IMR-90 (cell line): Measurements from ENCODE around the gene FBXL13. TPM values are rescaled to one million over a fixed set of nuclear protein-coding genes. Genes with fewer than 3 reads are reported as not detected.

Source experiments
- ATAC-seq: fragments of 200-7000 bp; cut with Tn5 transposase; 2 replicates; pipeline ENCODE4 v1.9.1; 2020; ENCODE audit warnings: low read depth, mild to moderate bottlenecking, moderate library complexity
- BruUV-seq: library from RNA; stranded (reverse); fragments of 400-500 nt; replicated peaks from 2 replicates; lab custom pipeline; 2021; lab: Mats Ljungman, UMichigan
- CTCF ChIA-PET: fragments of 300-600 bp; formaldehyde crosslinking; extraction: SDS; loops from one replicate; lab custom pipeline; 2021; ENCODE audit warnings: antibody characterized with exemption; lab: Yijun Ruan, JAX
- POLR2A ChIA-PET: fragments of 300-600 bp; sonication (Branson Sonifier 250); formaldehyde crosslinking; loops from one replicate; lab custom pipeline; 2022; ENCODE audit warnings: antibody characterized with exemption; ENCODE audit not compliant: unreplicated experiment; lab: Charles Lee
- DNase-seq: peaks from one replicate; pipeline ENCODE4 v3.0.0; 2013
- H2AFZ ChIP-seq: replicated peaks from 2 replicates; pipeline ENCODE3; 2013; ENCODE audit warnings: low read length, mild to moderate bottlenecking; ENCODE audit not compliant: poor library complexity
- H2AK5ac ChIP-seq: 2 replicates; pipeline ENCODE4 v1.6.1; 2013; ENCODE audit warnings: low read depth, low read length, inconsistent platforms
- H2AK9ac ChIP-seq: replicated peaks from 2 replicates; pipeline ENCODE3; 2013; ENCODE audit warnings: mild to moderate bottlenecking, low read depth, low read length, moderate library complexity; ENCODE audit not compliant: poor library complexity
- H2BK120ac ChIP-seq: 2 replicates; pipeline ENCODE4 v1.6.1; 2013; ENCODE audit warnings: low read depth, low read length, inconsistent platforms
- H2BK15ac ChIP-seq: 3 replicates; pipeline ENCODE4 v1.6.1; 2013; ENCODE audit warnings: low read depth, low read length, inconsistent platforms
- H2BK20ac ChIP-seq: 2 replicates; pipeline ENCODE4 v1.6.1; 2013; ENCODE audit warnings: low read depth, mild to moderate bottlenecking, inconsistent platforms, low read length, moderate library complexity
- H2BK5ac ChIP-seq: 2 replicates; pipeline ENCODE4 v1.6.1; 2013; ENCODE audit warnings: mild to moderate bottlenecking, low read depth, low read length, inconsistent platforms; ENCODE audit not compliant: poor library complexity, severe bottlenecking
- H3K14ac ChIP-seq: replicated peaks from 2 replicates; pipeline ENCODE4 v1.6.1; 2013; ENCODE audit warnings: low read depth, low read length, inconsistent platforms
- H3K18ac ChIP-seq: 2 replicates; pipeline ENCODE4 v1.6.1; 2013; ENCODE audit warnings: low read depth, low read length, control low read depth
- H3K23ac ChIP-seq: 2 replicates; pipeline ENCODE4 v1.6.1; 2013; ENCODE audit warnings: low read depth, low read length, inconsistent platforms
- H3K27ac ChIP-seq: 2 replicates; pipeline ENCODE4 v1.5.1; 2013; ENCODE audit warnings: mild to moderate bottlenecking, control low read depth, low read length; ENCODE audit not compliant: insufficient read depth
- H3K27me3 ChIP-seq: 2 replicates; pipeline ENCODE4 v1.6.1; 2013; ENCODE audit warnings: low read length; ENCODE audit not compliant: control insufficient read depth, insufficient read depth
- H3K36me3 ChIP-seq: 2 replicates; pipeline ENCODE4 v1.6.1; 2013; ENCODE audit warnings: low read length, mixed read lengths; ENCODE audit not compliant: control insufficient read depth, insufficient read depth
- H3K4ac ChIP-seq: 2 replicates; pipeline ENCODE4 v1.6.1; 2013; ENCODE audit warnings: low read depth, low read length, inconsistent platforms
- H3K4me1 ChIP-seq: 2 replicates; pipeline ENCODE4 v1.6.1; 2013; ENCODE audit warnings: low read length, mixed read lengths; ENCODE audit not compliant: control insufficient read depth, insufficient read depth
- H3K4me2 ChIP-seq: 2 replicates; pipeline ENCODE4 v1.6.1; 2013; ENCODE audit warnings: low read depth, mild to moderate bottlenecking, control low read depth, low read length, moderate library complexity
- H3K4me3 ChIP-seq: 2 replicates; pipeline ENCODE4 v1.5.1; 2013; ENCODE audit warnings: low read depth, mild to moderate bottlenecking, control low read depth, low read length, moderate library complexity; ENCODE audit not compliant: insufficient read depth
- H3K56ac ChIP-seq: 2 replicates; pipeline ENCODE4 v1.6.1; 2013; ENCODE audit warnings: low read length, inconsistent platforms; ENCODE audit not compliant: insufficient read depth; ENCODE audit errors: extremely low read depth
- H3K79me1 ChIP-seq, 2 experiments: 2 replicates each; pipeline ENCODE4 v1.6.1; 2013; ENCODE audit warnings: low read length in 2 of 2, inconsistent platforms in 1 of 2, low read depth in 1 of 2
- H3K9ac ChIP-seq: 2 replicates; pipeline ENCODE4 v1.6.1; 2013; ENCODE audit warnings: low read depth, low read length, control low read depth
- H3K9me1 ChIP-seq: 2 replicates; pipeline ENCODE4 v1.6.1; 2013; ENCODE audit warnings: low read length, inconsistent platforms; ENCODE audit not compliant: insufficient read depth
- H3K9me3 ChIP-seq: 2 replicates; pipeline ENCODE4 v1.6.1; 2013; ENCODE audit warnings: low read length; ENCODE audit not compliant: control insufficient read depth, insufficient read depth
- H4K20me1 ChIP-seq: 2 replicates; pipeline ENCODE4 v1.6.1; 2013; ENCODE audit warnings: low read length, inconsistent platforms; ENCODE audit not compliant: insufficient read depth
- H4K5ac ChIP-seq: 2 replicates; pipeline ENCODE4 v1.6.1; 2013; ENCODE audit warnings: mild to moderate bottlenecking, low read depth, low read length, control low read depth
- H4K8ac ChIP-seq, 2 experiments: 2 replicates each; pipeline ENCODE4 v1.6.1; 2013; ENCODE audit warnings: low read depth in 2 of 2, low read length in 2 of 2, control low read depth in 1 of 2, inconsistent platforms in 1 of 2
- H4K91ac ChIP-seq: 2 replicates; pipeline ENCODE4 v1.6.1; 2013; ENCODE audit warnings: low read depth, low read length, inconsistent platforms; ENCODE audit not compliant: insufficient read depth
- BHLHE40 ChIP-seq: fragments of 150-350 bp; IDR thresholded peaks from 2 replicates; pipeline ENCODE4 v1.6.1; 2016; ENCODE audit warnings: mild to moderate bottlenecking, low read depth, low read length
- CEBPB ChIP-seq: IDR thresholded peaks from 2 replicates; pipeline ENCODE4 v1.6.1; 2012; ENCODE audit warnings: low read depth, low read length, improper control_type of control experiment
- CHD1 ChIP-seq: IDR thresholded peaks from 2 replicates; pipeline ENCODE4 v1.6.1; 2012; ENCODE audit warnings: low read depth, low read length, improper control_type of control experiment
- FOS ChIP-seq: fragments of 150-350 bp; IDR thresholded peaks from 2 replicates; pipeline ENCODE4 v1.6.1; 2016; ENCODE audit warnings: low read depth, low read length
- MAFK ChIP-seq: IDR thresholded peaks from 2 replicates; pipeline ENCODE4 v1.6.1; 2012; ENCODE audit warnings: low read depth, low read length, improper control_type of control experiment
- MAZ ChIP-seq: IDR thresholded peaks from 2 replicates; pipeline ENCODE4 v1.6.1; 2012; ENCODE audit warnings: low read depth, mild to moderate bottlenecking, low read length, improper control_type of control experiment, moderate library complexity, borderline replicate concordance
- MXI1 ChIP-seq: IDR thresholded peaks from 2 replicates; pipeline ENCODE4 v1.6.1; 2012; ENCODE audit warnings: low read depth, mild to moderate bottlenecking, low read length, moderate library complexity, borderline replicate concordance
- NFE2L2 ChIP-seq: fragments of 150-350 bp; IDR thresholded peaks from 2 replicates; pipeline ENCODE4 v1.6.1; 2016; ENCODE audit warnings: low read depth, mild to moderate bottlenecking, low read length
- POLR2A ChIP-seq: IDR thresholded peaks from 2 replicates; pipeline ENCODE4 v1.6.1; 2012; ENCODE audit warnings: mild to moderate bottlenecking, low read depth, low read length
- RAD21 ChIP-seq: IDR thresholded peaks from 2 replicates; pipeline ENCODE4 v1.6.1; 2012; ENCODE audit warnings: low read length, improper control_type of control experiment
- RCOR1 ChIP-seq: IDR thresholded peaks from 2 replicates; pipeline ENCODE4 v1.6.1; 2012; ENCODE audit warnings: mild to moderate bottlenecking, low read length, improper control_type of control experiment; ENCODE audit not compliant: insufficient replicate concordance
- RFX5 ChIP-seq: IDR thresholded peaks from 2 replicates; pipeline ENCODE4 v1.8.0; 2012; ENCODE audit warnings: low read depth, mild to moderate bottlenecking, low read length, moderate library complexity
- SMC3 ChIP-seq: fragments of 150-350 bp; IDR thresholded peaks from 2 replicates; pipeline ENCODE4 v1.6.1; 2016; ENCODE audit warnings: low read depth, mild to moderate bottlenecking, antibody characterized with exemption, low read length, moderate library complexity
- WGBS, 2 experiments: methylation state at CpG; one replicate each; pipeline versions ENCODE4 v1.1.5 to v1.1.7; 2013; ENCODE audit warnings: missing lambda C conversion rate in 2 of 2; ENCODE audit not compliant: insufficient read length in 1 of 2; ENCODE audit errors: extremely low coverage in 2 of 2; 5-methylcytosine and 5-hydroxymethylcytosine counted together
- dilution Hi-C: fragments of 300-500 bp; cut with HindIII; formaldehyde crosslinking; loops from one replicate; pipeline ENCODE4 v1.14.3; 2018; ENCODE audit warnings: low sequenced_read_pairs; ENCODE audit not compliant: unreplicated experiment
- in situ Hi-C: fragments of 300-500 bp; cut with MboI; formaldehyde crosslinking; loops from 3 replicates; pipeline ENCODE4 v1.14.3; 2019; ENCODE audit warnings: low sequenced_read_pairs, inconsistent platforms, mixed read lengths
- intact Hi-C: fragments of 100-400 bp; cut with micrococcal nuclease; formaldehyde crosslinking; loops from 2 replicates; pipeline ENCODE4 v1.10.0; 2022
- polyA plus RNA-seq, 3 experiments: library from polyadenylated mRNA; depleted of rRNA; stranded (reverse); fragments of >200 nt; gene quantifications; 2 replicates each; pipeline ENCODE4 v1.2.3, GENCODE V29; 2012; ENCODE audit warnings: low replicate concordance in 1 of 3
- total RNA-seq: library from RNA; depleted of rRNA; stranded (reverse); fragments of >200 nt; gene quantifications from 2 replicates; pipeline ENCODE4 v1.2.3, GENCODE V29; 2012
- TF ChIP-seq, protein P1 (sequence below): fragments of 150-350 bp; IDR thresholded peaks from 2 replicates; pipeline ENCODE4 v1.6.1; 2017; ENCODE audit warnings: mild to moderate bottlenecking, antibody characterized with exemption, low read length, low read depth
- TF ChIP-seq, protein P2 (sequence below): fragments of 150-350 bp; IDR thresholded peaks from 2 replicates; pipeline ENCODE4 v1.6.1; 2016; ENCODE audit warnings: low read depth, mild to moderate bottlenecking, low read length, moderate library complexity, borderline replicate concordance
- TF ChIP-seq, protein P3 (sequence below): conservative IDR thresholded peaks from 2 replicates; pipeline ENCODE4 v1.5.1; 2012; ENCODE audit warnings: mild to moderate bottlenecking, low read depth, low read length, improper control_type of control experiment

The FBXL13 gene
- total and polyA plus RNA-seq, 2 of the 4 experiments (the other 2 are of a cell fraction), result 0.24 to 0.36 TPM

DNA sequence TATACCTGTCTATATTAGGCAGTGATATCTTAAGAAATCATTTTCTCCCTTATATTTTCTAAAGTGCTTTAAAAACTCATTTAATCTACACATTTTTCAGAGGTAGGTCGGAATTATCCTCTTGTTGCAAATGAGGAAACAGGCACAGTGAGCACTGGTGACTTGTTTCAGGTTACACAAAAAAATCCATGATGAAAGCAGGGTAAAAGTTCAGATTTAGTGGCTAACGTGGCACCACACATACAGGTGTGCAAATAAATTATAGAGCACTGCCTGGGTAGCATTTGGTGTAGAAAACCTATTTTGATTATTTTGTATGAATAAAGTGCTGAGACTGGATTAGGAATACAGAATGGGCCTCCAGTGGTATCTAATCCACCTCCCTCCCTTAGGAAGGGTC is 26.9 kb upstream of the FBXL13 start:
- Histone ChIP-seq H3K4me3 (no peak overlapping the region), H2BK15ac (no peak overlapping the region), H3K9me1 (peaks cover 3% of the 10 kb centered on the region; the same call in 1 of the 2 replicates), H4K91ac (no peak overlapping the region), H3K36me3 (peaks cover 7% of the 10 kb centered on the region), H4K5ac (no peak overlapping the region), H3K23ac (no peak overlapping the region), H3K9ac (no peak overlapping the region), H3K9me3 (no peaks in the 10 kb centered on the region), H3K56ac (no peak overlapping the region), H3K14ac (no peak overlapping the region), H2AFZ (no peak overlapping the region), H2BK120ac (no peak overlapping the region), H2BK5ac (no peak overlapping the region), H2BK20ac (no peak overlapping the region), H3K4me1 (peaks cover 2% of the 10 kb centered on the region; the same call in 1 of the 2 replicates), H3K18ac (no peak overlapping the region), H3K4me2 (no peak overlapping the region), H3K79me1 (no peaks in the 10 kb centered on the region), H2AK5ac (no peak overlapping the region), H3K27ac (no peak overlapping the region), H2AK9ac (no peak overlapping the region), H3K4ac (no peak overlapping the region), H4K20me1 (no peaks in the 10 kb centered on the region), H4K8ac (no peak overlapping the region), H3K27me3 (no peaks in the 10 kb centered on the region)
- DNase-seq (no peak), ATAC-seq (no peak)
- intact Hi-C loops, result no loop called here
- WGBS, 2 experiments, result no CpG with 5 or more reads among the region's 2 CpGs
- no TSS peak for BruUV-seq
- dilution Hi-C loops, result no loop called here
- in situ Hi-C loops, result no loop called here
- no peak for TF ChIP-seq SMC3
- TF ChIP-seq CHD1, result no peak
- TF ChIP-seq MXI1, result no peak
- TF ChIP-seq, protein P1, sequence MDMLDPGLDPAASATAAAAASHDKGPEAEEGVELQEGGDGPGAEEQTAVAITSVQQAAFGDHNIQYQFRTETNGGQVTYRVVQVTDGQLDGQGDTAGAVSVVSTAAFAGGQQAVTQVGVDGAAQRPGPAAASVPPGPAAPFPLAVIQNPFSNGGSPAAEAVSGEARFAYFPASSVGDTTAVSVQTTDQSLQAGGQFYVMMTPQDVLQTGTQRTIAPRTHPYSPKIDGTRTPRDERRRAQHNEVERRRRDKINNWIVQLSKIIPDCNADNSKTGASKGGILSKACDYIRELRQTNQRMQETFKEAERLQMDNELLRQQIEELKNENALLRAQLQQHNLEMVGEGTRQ, result no peak
- TF ChIP-seq CEBPB, result no peak
- TF ChIP-seq MAZ, result no peak
- no peak for TF ChIP-seq MAFK
- TF ChIP-seq, protein P2, sequence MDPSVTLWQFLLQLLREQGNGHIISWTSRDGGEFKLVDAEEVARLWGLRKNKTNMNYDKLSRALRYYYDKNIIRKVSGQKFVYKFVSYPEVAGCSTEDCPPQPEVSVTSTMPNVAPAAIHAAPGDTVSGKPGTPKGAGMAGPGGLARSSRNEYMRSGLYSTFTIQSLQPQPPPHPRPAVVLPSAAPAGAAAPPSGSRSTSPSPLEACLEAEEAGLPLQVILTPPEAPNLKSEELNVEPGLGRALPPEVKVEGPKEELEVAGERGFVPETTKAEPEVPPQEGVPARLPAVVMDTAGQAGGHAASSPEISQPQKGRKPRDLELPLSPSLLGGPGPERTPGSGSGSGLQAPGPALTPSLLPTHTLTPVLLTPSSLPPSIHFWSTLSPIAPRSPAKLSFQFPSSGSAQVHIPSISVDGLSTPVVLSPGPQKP, result no peak
- no peak for TF ChIP-seq POLR2A
- TF ChIP-seq RCOR1, result no peak
- TF ChIP-seq RAD21, result no peak
- no peak for TF ChIP-seq RFX5
- TF ChIP-seq, protein P3, sequence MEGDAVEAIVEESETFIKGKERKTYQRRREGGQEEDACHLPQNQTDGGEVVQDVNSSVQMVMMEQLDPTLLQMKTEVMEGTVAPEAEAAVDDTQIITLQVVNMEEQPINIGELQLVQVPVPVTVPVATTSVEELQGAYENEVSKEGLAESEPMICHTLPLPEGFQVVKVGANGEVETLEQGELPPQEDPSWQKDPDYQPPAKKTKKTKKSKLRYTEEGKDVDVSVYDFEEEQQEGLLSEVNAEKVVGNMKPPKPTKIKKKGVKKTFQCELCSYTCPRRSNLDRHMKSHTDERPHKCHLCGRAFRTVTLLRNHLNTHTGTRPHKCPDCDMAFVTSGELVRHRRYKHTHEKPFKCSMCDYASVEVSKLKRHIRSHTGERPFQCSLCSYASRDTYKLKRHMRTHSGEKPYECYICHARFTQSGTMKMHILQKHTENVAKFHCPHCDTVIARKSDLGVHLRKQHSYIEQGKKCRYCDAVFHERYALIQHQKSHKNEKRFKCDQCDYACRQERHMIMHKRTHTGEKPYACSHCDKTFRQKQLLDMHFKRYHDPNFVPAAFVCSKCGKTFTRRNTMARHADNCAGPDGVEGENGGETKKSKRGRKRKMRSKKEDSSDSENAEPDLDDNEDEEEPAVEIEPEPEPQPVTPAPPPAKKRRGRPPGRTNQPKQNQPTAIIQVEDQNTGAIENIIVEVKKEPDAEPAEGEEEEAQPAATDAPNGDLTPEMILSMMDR, result no peak
- no peak for TF ChIP-seq FOS
- TF ChIP-seq BHLHE40, result no peak
- no peak for TF ChIP-seq NFE2L2
- ChIA-PET CTCF (no interaction called here), POLR2A (no interaction called here)
